C4-2B (cell line): ENCODE measurements around the gene RNU6-9.

Experiments used
- ZFX ChIP-seq: fragments of 450-650 bp; IDR thresholded peaks from 2 replicates; pipeline ENCODE4 v1.6.1; 2017
- TF ChIP-seq, protein P1 (sequence below): fragments of 450-650 bp; conservative IDR thresholded peaks from 2 replicates; pipeline ENCODE4 v1.5.1; 2017; ENCODE audit warnings: mild to moderate bottlenecking

DNA sequence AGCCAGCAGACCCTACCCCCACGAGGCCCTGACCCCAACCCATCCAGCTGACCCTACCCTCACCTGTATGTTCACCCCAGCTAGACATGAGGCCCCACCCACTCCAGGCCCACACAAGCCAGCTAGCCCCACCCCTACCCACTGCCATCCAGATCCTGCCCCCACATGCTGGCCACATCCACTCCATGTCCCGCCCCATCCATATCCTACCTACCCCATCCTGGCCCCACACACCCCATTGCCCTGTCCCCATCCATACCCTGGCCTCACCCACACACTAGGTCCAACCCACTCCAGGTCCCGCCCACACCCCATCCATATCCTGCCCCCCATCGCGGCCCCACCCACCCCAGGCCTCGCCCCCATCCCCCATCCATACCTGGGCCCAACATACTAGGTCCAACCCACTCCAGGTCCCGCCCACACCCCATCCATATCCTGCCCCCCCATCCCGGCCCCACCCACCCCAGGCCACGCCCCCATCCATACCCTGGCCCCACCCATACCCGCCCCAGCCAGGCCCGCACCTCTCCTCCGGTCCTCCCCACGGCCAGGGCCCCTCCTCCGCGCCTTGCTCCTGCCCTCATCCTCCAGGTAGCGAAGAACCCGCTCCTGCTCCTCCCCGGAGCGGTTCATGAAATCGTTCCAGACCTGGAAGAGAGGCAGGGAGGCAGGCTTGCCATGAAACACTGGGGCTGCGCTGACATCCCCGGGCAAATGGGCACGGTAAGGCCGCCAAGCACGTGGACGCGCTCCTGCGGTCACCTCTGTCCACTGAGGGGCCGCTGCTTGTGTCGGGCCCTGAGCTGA is 7.2 kb downstream of the RNU6-9 start:
- TF ChIP-seq, protein P1, sequence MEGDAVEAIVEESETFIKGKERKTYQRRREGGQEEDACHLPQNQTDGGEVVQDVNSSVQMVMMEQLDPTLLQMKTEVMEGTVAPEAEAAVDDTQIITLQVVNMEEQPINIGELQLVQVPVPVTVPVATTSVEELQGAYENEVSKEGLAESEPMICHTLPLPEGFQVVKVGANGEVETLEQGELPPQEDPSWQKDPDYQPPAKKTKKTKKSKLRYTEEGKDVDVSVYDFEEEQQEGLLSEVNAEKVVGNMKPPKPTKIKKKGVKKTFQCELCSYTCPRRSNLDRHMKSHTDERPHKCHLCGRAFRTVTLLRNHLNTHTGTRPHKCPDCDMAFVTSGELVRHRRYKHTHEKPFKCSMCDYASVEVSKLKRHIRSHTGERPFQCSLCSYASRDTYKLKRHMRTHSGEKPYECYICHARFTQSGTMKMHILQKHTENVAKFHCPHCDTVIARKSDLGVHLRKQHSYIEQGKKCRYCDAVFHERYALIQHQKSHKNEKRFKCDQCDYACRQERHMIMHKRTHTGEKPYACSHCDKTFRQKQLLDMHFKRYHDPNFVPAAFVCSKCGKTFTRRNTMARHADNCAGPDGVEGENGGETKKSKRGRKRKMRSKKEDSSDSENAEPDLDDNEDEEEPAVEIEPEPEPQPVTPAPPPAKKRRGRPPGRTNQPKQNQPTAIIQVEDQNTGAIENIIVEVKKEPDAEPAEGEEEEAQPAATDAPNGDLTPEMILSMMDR: no peak
- no peak for TF ChIP-seq ZFX
